ENCODE data around the gene OSBPL3.

The OSBPL3 gene

GRCh38 chr7:24762771-24763170 lies 217.2 kb downstream of the OSBPL3 start:
- Histone ChIP-seq H3K79me2 (ENCODE audit: insufficient read depth, low read length) (no peaks in the 10 kb centered on the region), H3K9ac (ENCODE audit: low read length) (no peak overlapping the region), H4K20me1 (ENCODE audit: low read depth, low read length) (no peaks in the 10 kb centered on the region), H3K27me3 (ENCODE audit: low read length) (no peaks in the 10 kb centered on the region), H3K9me3 (ENCODE audit: insufficient read depth, low read length) (no peaks in the 10 kb centered on the region), H3K4me2 (ENCODE audit: low read depth, low read length, poor library complexity, severe bottlenecking) (no peak overlapping the region), H2AFZ (ENCODE audit: low read depth, low read length, severe bottlenecking) (no peak overlapping the region), H3K36me3 (ENCODE audit: low read length) (no peaks in the 10 kb centered on the region), H3F3A (ENCODE audit: insufficient read depth) (no peaks in the 10 kb centered on the region), H3K27ac (ENCODE audit: low read depth, low read length) (no peak overlapping the region), H3K4me3 (ENCODE audit: insufficient read depth, low read length, poor library complexity, severe bottlenecking) (no peak overlapping the region), H3K9me2 (replicated peaks; ENCODE audit: insufficient read depth, low read length) (no peaks in the 10 kb centered on the region)
- TF ChIP-seq EZH2phosphoT487 (conservative IDR thresholded peaks at IDR 0.05; ENCODE audit: low read length) = no peak
- TF ChIP-seq CTCF (IDR thresholded peaks at IDR 0.05; ENCODE audit: insufficient read depth, low read length, poor library complexity, severe bottlenecking) = no peak

GRCh38 chr7:24760968-24761367 lies 219.0 kb downstream of the OSBPL3 start:
- Histone ChIP-seq H3K79me2 (ENCODE audit: insufficient read depth, low read length) (no peaks in the 10 kb centered on the region), H3K27me3 (ENCODE audit: low read length) (no peaks in the 10 kb centered on the region), H3K27ac (ENCODE audit: low read depth, low read length) (no peak overlapping the region), H3K36me3 (ENCODE audit: low read length) (no peaks in the 10 kb centered on the region), H3K9me2 (replicated peaks; ENCODE audit: insufficient read depth, low read length) (no peaks in the 10 kb centered on the region), H3F3A (ENCODE audit: insufficient read depth) (no peaks in the 10 kb centered on the region), H3K9me3 (ENCODE audit: insufficient read depth, low read length) (no peaks in the 10 kb centered on the region), H3K4me2 (ENCODE audit: low read depth, low read length, poor library complexity, severe bottlenecking) (no peak overlapping the region), H3K4me3 (ENCODE audit: insufficient read depth, low read length, poor library complexity, severe bottlenecking) (no peak overlapping the region), H3K9ac (ENCODE audit: low read length) (no peak overlapping the region), H2AFZ (ENCODE audit: low read depth, low read length, severe bottlenecking) (no peak overlapping the region), H4K20me1 (ENCODE audit: low read depth, low read length) (no peaks in the 10 kb centered on the region)
- no peak for TF ChIP-seq EZH2phosphoT487 (conservative IDR thresholded peaks at IDR 0.05; ENCODE audit: low read length)
- no peak for TF ChIP-seq CTCF (IDR thresholded peaks at IDR 0.05; ENCODE audit: insufficient read depth, low read length, poor library complexity, severe bottlenecking)

GRCh38 chr7:24757353-24758275 lies 222.4 kb downstream of the OSBPL3 start, which contains the start of gene GSDME:
Gene GSDME (minus strand): TSS chr7:24757464. CDS start chr7:24749774, 7,690 bp downstream.
- H3K4me3 ChIP-seq (ENCODE audit: insufficient read depth, low read length, poor library complexity, severe bottlenecking) = peak within 1 kb of the TSS; percentile 50
- H2AFZ ChIP-seq (ENCODE audit: low read depth, low read length, severe bottlenecking) = peak within 1 kb of the TSS; percentile 68
- no peak within 1 kb of the TSS for H3K27ac ChIP-seq (ENCODE audit: low read depth, low read length)
- H3K27me3 ChIP-seq (ENCODE audit: low read length) = no peaks in the 10 kb centered on the region
- no peaks in the 10 kb centered on the region for H3K36me3 ChIP-seq (ENCODE audit: low read length)
- no peaks in the 10 kb centered on the region for H3F3A ChIP-seq (ENCODE audit: insufficient read depth)
- no peaks in the 10 kb centered on the region for H3K9me3 ChIP-seq (ENCODE audit: insufficient read depth, low read length)
- H3K79me2 ChIP-seq (ENCODE audit: insufficient read depth, low read length) = no peaks in the 10 kb centered on the region
- peak within 1 kb of the TSS; percentile 44 for H3K9ac ChIP-seq (ENCODE audit: low read length)
- no peaks in the 10 kb centered on the region for H3K9me2 ChIP-seq (replicated peaks; ENCODE audit: insufficient read depth, low read length)
- no peaks in the 10 kb centered on the region for H4K20me1 ChIP-seq (ENCODE audit: low read depth, low read length)
- TF ChIP-seq EZH2phosphoT487 (conservative IDR thresholded peaks at IDR 0.05; ENCODE audit: low read length) (no peak; the same call in 1 of the 2 replicates), CTCF (IDR thresholded peaks at IDR 0.05; ENCODE audit: insufficient read depth, low read length, poor library complexity, severe bottlenecking) (no peak)
- peak within 1 kb of the TSS; percentile 53 for H3K4me2 ChIP-seq (ENCODE audit: low read depth, low read length, poor library complexity, severe bottlenecking)
